ENCODE data around the gene GNA15.

GRCh38 chr19:3149089-3149488 is 13.3 kb downstream of the GNA15 start:
- TF ChIP-seq CTCF (IDR thresholded peaks at IDR 0.05; ENCODE audit: control extremely low read depth in 1 of 3, insufficient read depth in 1 of 3, low read depth in 1 of 3, low read length in 3 of 3) (no peak), SP4 (IDR thresholded peaks at IDR 0.05; ENCODE audit: low read length) (no peak), JUN (IDR thresholded peaks at IDR 0.05; ENCODE audit: low read depth, low read length) (no peak), CHD1 (IDR thresholded peaks at IDR 0.05; ENCODE audit: low read depth, low read length) (no peak), TAF1 (IDR thresholded peaks at IDR 0.05; ENCODE audit: low read depth, low read length) (no peak), MAFK (IDR thresholded peaks at IDR 0.05; ENCODE audit: low read depth, low read length) (no peak), KDM1A (IDR thresholded peaks at IDR 0.05; ENCODE audit: borderline replicate concordance, low read length) (peak; percentile 31; the same call in 1 of the 2 replicates), JUND (IDR thresholded peaks at IDR 0.05; ENCODE audit: low read length) (no peak), POLR2A (IDR thresholded peaks at IDR 0.05; ENCODE audit: control extremely low read depth in 1 of 2, low read depth in 2 of 2, low read length in 2 of 2) (no peak), POLR2AphosphoS5 (IDR thresholded peaks at IDR 0.05; ENCODE audit: low read depth, low read length) (no peak), CREB1 (IDR thresholded peaks at IDR 0.05) (no peak)
- TF ChIP-seq, protein P1, sequence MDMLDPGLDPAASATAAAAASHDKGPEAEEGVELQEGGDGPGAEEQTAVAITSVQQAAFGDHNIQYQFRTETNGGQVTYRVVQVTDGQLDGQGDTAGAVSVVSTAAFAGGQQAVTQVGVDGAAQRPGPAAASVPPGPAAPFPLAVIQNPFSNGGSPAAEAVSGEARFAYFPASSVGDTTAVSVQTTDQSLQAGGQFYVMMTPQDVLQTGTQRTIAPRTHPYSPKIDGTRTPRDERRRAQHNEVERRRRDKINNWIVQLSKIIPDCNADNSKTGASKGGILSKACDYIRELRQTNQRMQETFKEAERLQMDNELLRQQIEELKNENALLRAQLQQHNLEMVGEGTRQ (IDR thresholded peaks at IDR 0.05; ENCODE audit: low read length) = no peak
